Duodenal mucosa (tissue), 2 donors: Measurements from ENCODE around the gene HAND1.

ENCODE experiments used
- H3K27ac ChIP-seq: one replicate; pipeline ENCODE4 v1.7.0; 2013; ENCODE audit warnings: low read depth, low read length
- H3K27me3 ChIP-seq, 2 donors: one replicate each; pipeline ENCODE4 v1.7.0; 2013; ENCODE audit warnings: low read length in 2 of 2, control low read depth in 1 of 2; ENCODE audit not compliant: insufficient read depth in 2 of 2, control insufficient read depth in 1 of 2
- H3K36me3 ChIP-seq, 2 donors: one replicate each; pipeline ENCODE4 v1.7.0; 2013; ENCODE audit warnings: low read length in 2 of 2, control low read depth in 1 of 2; ENCODE audit not compliant: insufficient read depth in 2 of 2, control insufficient read depth in 1 of 2
- H3K4me1 ChIP-seq, 2 donors: one replicate each; pipeline ENCODE4 v1.7.0; 2013; ENCODE audit warnings: low read length in 2 of 2, control low read depth in 1 of 2; ENCODE audit not compliant: insufficient read depth in 2 of 2, control insufficient read depth in 1 of 2
- H3K4me3 ChIP-seq, 2 donors: one replicate each; pipeline ENCODE4 v1.7.0; 2013; ENCODE audit warnings: low read length in 2 of 2, low read depth in 1 of 2
- H3K9ac ChIP-seq, 2 donors: one replicate each; pipeline ENCODE4 v1.7.0; 2013; ENCODE audit warnings: low read length in 2 of 2, low read depth in 1 of 2
- H3K9me3 ChIP-seq, 2 donors: one replicate each; pipeline ENCODE4 v1.7.0; 2013; ENCODE audit warnings: low read length in 2 of 2, control low read depth in 1 of 2; ENCODE audit not compliant: control insufficient read depth in 1 of 2

Gene HAND1

GRCh38 chr5:154472871-154473580 lies 5.0 kb downstream of the HAND1 start:
- H3K27ac ChIP-seq = no peak overlapping the region
- H3K9ac ChIP-seq = no peak overlapping the region
- H3K4me3 ChIP-seq = no peak overlapping the region
- H3K9me3 ChIP-seq = no peaks in the 10 kb centered on the region
- peaks cover 77 to 80% of the 10 kb centered on the region in 2 donors for H3K27me3 ChIP-seq
- H3K4me1 ChIP-seq = peaks cover 24 to 32% of the 10 kb centered on the region in 2 donors
- no peaks in the 10 kb centered on the region for H3K36me3 ChIP-seq

- Histone ChIP-seq H3K27me3 (peaks cover 58 to 67% of the 10 kb centered on the region in 2 donors), H3K27ac (no peak overlapping the region), H3K36me3 (no peaks in the 10 kb centered on the region)
Observed at GRCh38 chr5:154470947-154471870, 6.8 kb downstream of the HAND1 start.

GRCh38 chr5:154470137-154470536 lies 7.9 kb downstream of the HAND1 start:
- Histone ChIP-seq H3K4me1 (peaks cover 22 to 33% of the 10 kb centered on the region in 2 donors), H3K9me3 (no peaks in the 10 kb centered on the region), H3K27ac (no peak overlapping the region), H3K27me3 (peaks cover 48 to 56% of the 10 kb centered on the region in 2 donors), H3K4me3 (no peak overlapping the region), H3K9ac (no peak overlapping the region), H3K36me3 (no peaks in the 10 kb centered on the region)

More at GRCh38 chr5:154470947-154471870, 6.8 kb downstream of the HAND1 start:
- H3K9ac ChIP-seq = no peak overlapping the region
- H3K4me3 ChIP-seq = no peak overlapping the region
- H3K4me1 ChIP-seq = peaks cover 20 to 31% of the 10 kb centered on the region in 2 donors
- no peaks in the 10 kb centered on the region for H3K9me3 ChIP-seq

GRCh38 chr5:154467655-154468354 lies 10.2 kb downstream of the HAND1 start:
- H3K36me3 ChIP-seq = no peaks in the 10 kb centered on the region
- no peak overlapping the region for H3K27ac ChIP-seq
- no peak overlapping the region for H3K9ac ChIP-seq
- H3K4me1 ChIP-seq = peaks cover 11 to 18% of the 10 kb centered on the region in 2 donors
- no peaks in the 10 kb centered on the region for H3K9me3 ChIP-seq
- peaks cover 26 to 33% of the 10 kb centered on the region in 2 donors for H3K27me3 ChIP-seq
- H3K4me3 ChIP-seq = no peak overlapping the region

- no peak overlapping the region for H3K27ac ChIP-seq
- H3K36me3 ChIP-seq = no peaks in the 10 kb centered on the region
- no peak overlapping the region for H3K4me3 ChIP-seq
- H3K9me3 ChIP-seq = no peaks in the 10 kb centered on the region
- H3K9ac ChIP-seq = no peak overlapping the region
- H3K27me3 ChIP-seq = peaks cover 15 to 22% of the 10 kb centered on the region in 2 donors
- peaks cover 11 to 18% of the 10 kb centered on the region in 2 donors for H3K4me1 ChIP-seq
Observed at GRCh38 chr5:154466671-154467070, 11.4 kb downstream of the HAND1 start.

GRCh38 chr5:154466147-154466546 lies 11.9 kb downstream of the HAND1 start:
- Histone ChIP-seq H3K36me3 (no peaks in the 10 kb centered on the region), H3K27ac (no peak overlapping the region), H3K27me3 (peaks cover 10 to 16% of the 10 kb centered on the region in 2 donors), H3K4me3 (peak overlapping the region in 1 of 2 donors; percentile 41), H3K9ac (no peak overlapping the region), H3K4me1 (peaks cover 11 to 18% of the 10 kb centered on the region in 2 donors), H3K9me3 (no peaks in the 10 kb centered on the region)

- Histone ChIP-seq H3K36me3 (no peaks in the 10 kb centered on the region), H3K4me3 (no peak overlapping the region), H3K27ac (no peak overlapping the region), H3K9me3 (no peaks in the 10 kb centered on the region), H3K9ac (no peak overlapping the region), H3K4me1 (peaks cover 11 to 18% of the 10 kb centered on the region in 2 donors), H3K27me3 (peaks cover 2 to 7% of the 10 kb centered on the region in 2 donors)
Observed at GRCh38 chr5:154465169-154465568, 12.9 kb downstream of the HAND1 start.

- peaks cover 0 to 5% of the 10 kb centered on the region in 2 donors for H3K27me3 ChIP-seq
- peaks cover 11 to 18% of the 10 kb centered on the region in 2 donors for H3K4me1 ChIP-seq
- H3K4me3 ChIP-seq = no peak overlapping the region
- H3K27ac ChIP-seq = no peak overlapping the region
- H3K36me3 ChIP-seq = no peaks in the 10 kb centered on the region
- H3K9ac ChIP-seq = no peak overlapping the region
- H3K9me3 ChIP-seq = no peaks in the 10 kb centered on the region
Observed at GRCh38 chr5:154464438-154464837, 13.6 kb downstream of the HAND1 start.

GRCh38 chr5:154461531-154461930 lies 16.5 kb downstream of the HAND1 start:
- Histone ChIP-seq H3K36me3 (peaks cover 4 to 18% of the 10 kb centered on the region in 2 donors), H3K27me3 (no peaks in the 10 kb centered on the region)

More at GRCh38 chr5:154461531-154461930, 16.5 kb downstream of the HAND1 start:
- Histone ChIP-seq H3K9ac (no peak overlapping the region), H3K27ac (no peak overlapping the region), H3K9me3 (no peaks in the 10 kb centered on the region), H3K4me3 (no peak overlapping the region), H3K4me1 (peaks cover 8 to 9% of the 10 kb centered on the region in 2 donors)
